GM19463 (cell line): Measurements from ENCODE around the gene GBE1.

ENCODE experiments used
- ATAC-seq: cut with Tn5 transposase; IDR thresholded peaks from one replicate; pipeline ENCODE4 v1.9.1; 2021; ENCODE audit warnings: mild to moderate bottlenecking, moderate library complexity; ENCODE audit not compliant: unreplicated experiment

Gene GBE1

DNA sequence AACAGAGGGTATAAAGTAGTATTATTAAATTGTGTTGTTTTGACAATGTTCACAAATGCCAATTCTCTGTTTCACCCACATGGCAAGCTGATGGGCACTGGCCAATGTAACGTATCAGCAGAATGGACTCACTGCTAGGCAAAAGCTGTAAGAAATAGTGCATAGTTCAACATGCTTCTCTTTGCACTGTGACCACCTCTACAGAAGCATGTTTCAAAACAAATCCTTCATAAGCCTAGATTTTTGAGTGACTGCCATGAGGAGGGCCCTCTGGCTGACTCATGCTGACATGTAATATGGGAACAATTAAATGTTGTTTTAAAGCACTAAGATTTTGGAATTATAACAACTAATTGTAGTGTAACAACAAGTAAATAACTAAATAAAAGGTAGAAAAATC is 3.2 kb downstream of the GBE1 start:
- ATAC-seq, result no peak

DNA sequence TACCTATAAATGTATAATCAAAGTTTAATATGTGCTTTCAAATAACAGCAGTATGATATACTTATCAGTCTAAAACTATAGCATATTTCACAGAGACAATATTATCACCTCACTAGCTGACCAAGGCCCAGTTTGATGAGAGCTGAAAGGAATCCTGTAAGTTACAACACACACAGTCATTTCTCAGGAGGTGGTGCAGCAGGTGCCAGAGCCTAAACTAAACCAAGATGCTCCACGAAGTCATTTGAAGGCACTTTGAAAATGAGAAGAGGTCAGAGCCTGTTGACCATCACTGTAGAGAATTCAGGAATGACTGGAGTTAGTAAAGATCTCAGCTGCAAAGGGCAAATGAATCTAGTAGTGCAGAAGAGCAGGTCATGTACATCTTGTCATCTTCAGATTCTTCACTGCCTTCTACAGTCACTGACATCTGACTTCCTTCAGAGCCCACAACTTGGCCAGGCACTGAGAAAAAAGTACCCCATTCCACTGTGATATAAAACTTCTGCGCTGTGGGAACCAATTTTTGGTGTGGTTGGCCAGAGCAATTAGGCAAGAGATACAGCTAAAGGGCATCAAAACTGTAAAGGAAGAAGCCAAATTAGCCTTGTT is 7.9 kb downstream of the GBE1 start:
- peak; percentile 41 for ATAC-seq

DNA sequence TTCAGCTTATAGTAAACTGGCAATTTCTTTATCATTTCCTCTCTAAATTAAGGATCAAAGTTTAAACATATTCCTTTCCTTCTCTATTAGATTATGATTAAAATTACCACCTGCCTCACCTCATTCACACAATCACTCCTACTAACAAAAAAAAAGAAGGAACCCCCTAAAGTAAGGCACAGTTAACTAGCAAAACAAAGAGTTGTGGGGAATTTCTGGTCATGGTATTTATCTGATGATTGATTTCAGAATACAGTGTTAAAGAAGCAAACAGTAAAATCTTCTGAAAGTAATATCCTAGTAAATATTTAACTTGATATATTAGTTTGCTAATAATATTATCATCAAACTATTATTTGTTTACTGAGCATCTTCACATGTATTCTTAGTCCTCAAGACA is 8.8 kb downstream of the GBE1 start:
- peak; percentile 55 for ATAC-seq

DNA sequence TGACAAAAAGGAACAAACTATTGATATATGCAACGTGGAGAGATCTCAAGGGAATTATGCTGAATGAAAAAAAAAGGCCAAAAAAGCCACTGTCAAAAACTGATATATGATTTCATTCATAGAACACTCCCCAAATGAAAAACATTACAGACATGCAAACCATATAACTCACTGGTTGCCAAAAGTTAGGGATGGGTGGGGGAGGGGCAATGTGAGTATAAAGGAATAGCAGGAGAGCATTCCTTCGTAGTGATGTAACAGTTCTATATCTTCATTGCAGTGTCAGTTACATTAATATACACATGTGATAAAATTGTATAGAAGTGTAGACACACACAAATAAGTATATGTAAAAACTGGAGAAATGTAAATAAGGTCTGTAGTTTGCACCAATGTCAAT is 12.2 kb downstream of the GBE1 start:
- ATAC-seq, result no peak

DNA sequence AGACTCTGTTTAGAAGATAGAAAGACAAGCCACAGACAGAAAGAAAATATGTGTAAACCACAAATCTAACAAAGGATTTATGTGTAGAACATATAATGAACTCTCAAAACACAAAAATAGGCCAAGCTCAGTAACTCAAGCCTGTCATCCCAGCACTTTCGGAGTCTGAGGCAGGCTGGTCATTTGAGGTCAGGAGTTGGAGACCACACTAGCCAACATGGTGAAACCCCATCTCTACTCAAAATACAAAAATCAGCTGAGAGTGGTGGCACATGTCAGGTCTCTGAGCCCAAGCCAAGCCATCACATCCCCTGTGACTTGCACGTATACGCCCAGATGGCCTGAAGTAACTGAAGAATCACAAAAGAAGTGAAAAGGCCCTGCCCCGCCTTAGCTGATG is 14.2 kb downstream of the GBE1 start:
- ATAC-seq, result peak; percentile 67

DNA sequence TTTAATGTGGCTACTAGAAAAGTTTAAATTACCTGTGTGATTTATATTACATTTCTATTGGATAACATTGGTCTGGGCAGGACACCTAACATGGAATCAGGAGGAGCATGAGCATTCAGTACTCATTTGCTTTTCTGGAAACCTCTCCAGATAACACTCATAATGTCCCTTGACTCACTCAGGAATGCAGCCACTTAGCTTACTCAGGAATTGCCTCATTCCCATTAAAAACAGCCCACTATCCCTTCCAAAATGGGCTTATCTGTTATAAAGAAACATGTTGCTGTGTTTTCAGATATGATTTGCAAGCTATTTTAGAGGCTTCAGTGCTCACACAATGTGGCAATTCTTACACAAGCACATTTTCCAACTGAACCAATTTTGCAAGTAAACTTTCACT is 17.1 kb downstream of the GBE1 start:
- ATAC-seq, result no peak

DNA sequence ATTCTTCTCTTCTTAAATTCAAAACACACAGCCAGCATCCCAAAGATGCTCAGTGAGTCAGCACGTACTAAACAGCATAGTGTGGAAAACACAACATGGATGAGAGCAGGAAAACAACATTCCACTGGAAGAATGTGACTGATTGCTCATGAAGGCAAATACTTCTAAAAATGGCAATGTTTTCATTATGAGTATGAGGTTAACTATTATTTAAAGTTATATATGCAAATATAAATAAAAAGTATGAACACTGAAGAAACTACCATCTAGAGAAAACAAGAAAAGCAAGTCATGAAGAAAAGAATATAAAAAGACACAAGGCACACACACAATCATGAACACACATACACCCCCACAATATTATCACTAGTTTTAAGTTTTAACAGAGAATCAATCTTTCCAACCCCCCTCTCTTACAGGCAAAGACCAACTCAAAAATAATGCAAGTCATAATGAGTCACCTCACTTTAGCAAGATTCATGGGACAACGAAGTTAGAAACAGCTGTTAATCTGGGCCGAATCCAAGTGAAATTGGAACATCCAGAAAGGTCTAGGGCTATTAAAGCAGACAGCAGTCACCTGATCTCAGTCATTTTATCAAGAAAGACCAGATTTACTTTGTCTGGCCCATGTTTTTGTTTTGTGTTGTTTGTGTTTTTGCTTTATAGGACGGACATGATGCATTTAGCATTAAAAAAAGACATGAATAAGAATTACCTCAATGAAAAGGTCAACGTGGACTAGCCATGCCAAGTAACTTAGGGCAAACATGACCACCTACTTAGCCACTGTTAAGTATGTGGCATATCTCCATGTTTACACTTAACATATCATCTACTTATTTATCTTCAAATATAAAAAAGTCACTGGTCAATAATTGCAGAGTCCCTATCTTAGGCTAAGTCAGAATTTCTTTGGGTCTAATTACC is 18.1 kb downstream of the GBE1 start:
- ATAC-seq, result no peak

DNA sequence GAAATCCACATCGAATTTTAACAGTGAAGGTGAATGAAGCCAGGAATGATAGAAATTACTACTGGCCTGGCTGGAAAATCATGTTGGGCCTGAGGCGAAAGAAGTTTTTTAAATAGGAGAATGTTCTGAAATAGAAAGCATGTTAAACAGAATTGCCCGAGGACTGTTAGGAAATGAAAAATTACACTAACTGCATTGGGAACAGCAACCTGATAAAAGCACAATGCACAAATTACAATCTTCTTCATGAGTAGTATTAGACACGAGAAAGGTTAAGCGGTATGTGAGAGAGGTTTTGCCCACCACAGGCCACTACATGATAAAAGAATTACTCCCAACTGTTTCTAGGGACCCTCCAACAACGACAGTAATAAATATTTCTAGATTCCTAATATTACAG is 18.9 kb downstream of the GBE1 start:
- ATAC-seq, result no peak

DNA sequence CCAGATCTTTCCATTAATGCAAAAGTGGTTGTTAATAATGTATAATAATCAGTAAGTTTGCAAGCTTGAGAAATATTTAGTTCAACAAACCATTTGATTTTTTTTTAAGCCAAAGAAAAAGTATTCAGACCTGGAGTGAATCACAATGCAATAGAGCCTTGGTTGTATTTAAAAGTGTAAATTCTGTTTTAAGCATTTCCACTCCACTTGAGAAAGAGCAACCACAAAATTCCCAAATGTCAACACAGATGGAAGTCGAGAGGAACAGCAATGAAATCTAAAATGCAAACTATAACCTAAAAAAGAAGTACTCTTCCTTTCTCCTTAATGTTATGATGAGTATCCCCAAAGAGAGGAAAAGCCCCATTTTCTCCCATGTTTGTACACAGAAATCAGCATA is 20.2 kb downstream of the GBE1 start:
- no peak for ATAC-seq

DNA sequence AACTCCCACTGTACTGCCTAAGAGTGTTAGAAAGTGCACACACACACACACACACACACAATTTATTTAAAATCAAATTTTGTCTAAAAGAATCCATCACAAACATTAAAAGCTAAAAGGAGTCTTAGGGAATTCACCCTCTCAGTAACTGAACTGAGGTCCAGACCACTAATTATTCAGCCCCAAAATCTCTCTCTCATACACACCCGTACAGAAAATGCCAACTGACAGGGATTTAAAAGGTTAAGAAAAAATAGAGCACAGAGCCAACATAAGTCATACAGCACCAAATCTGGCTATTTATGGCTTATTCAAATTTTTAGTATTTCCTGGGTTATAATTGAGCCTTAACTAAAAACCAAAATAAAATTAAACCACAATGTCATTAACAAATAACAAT is 20.7 kb downstream of the GBE1 start:
- ATAC-seq, result no peak

DNA sequence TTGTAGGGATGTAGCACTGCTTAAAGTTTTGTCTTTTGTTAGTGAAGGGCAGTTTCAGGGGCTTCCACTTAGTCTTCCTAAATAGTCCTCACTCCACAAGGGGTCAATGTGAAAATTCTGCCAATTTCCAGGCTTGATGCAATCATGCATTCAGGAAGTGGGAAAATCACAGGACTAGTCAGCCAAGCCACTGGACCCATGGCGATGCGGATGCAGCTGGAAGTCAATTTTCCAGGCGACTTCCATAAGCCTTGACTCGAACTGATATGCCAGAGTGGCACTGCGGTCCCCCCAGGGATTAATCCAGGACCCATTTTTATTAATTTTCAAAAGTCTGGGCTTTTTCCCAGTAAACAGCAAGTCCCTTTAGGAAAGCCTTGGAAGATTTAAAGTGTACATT is 26.1 kb downstream of the GBE1 start:
- ATAC-seq, result no peak

DNA sequence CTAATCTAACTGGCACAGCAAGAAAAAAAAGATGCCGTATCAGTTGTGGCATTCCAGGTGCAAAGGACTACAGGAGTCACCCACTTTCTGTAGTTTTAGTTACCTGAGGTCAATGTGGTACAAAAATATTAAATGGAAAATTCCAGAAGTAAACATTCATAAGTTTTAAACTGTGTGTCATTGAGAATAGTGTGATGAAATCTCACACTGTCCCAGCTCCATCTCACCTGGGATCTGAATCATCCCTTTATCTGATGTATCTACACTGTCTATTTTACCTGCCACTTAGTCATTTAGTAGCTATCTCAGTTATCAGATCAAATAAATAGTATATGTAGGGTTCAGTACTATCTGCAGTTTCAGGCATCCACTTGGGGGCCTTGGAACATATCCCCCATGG is 26.7 kb downstream of the GBE1 start:
- no peak for ATAC-seq

DNA sequence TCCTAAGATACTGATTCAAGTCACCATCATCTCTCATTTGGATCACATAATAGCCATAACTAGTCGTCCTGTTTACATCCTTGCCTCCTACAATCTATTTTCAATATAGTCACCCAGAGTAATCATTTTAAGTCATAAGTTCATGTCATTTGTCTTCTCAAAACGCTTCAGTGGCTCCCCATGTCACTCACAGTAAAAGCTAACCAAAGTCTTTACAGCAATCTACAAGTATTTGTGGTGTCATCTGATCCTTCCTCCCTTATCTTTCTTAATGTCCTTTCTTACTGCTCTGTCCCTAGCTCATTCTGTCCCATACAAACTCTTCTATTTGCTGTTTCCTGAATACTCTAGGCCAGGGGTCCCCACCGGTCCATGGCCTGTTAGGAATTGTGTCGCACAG is 28.8 kb downstream of the GBE1 start:
- no peak for ATAC-seq

DNA sequence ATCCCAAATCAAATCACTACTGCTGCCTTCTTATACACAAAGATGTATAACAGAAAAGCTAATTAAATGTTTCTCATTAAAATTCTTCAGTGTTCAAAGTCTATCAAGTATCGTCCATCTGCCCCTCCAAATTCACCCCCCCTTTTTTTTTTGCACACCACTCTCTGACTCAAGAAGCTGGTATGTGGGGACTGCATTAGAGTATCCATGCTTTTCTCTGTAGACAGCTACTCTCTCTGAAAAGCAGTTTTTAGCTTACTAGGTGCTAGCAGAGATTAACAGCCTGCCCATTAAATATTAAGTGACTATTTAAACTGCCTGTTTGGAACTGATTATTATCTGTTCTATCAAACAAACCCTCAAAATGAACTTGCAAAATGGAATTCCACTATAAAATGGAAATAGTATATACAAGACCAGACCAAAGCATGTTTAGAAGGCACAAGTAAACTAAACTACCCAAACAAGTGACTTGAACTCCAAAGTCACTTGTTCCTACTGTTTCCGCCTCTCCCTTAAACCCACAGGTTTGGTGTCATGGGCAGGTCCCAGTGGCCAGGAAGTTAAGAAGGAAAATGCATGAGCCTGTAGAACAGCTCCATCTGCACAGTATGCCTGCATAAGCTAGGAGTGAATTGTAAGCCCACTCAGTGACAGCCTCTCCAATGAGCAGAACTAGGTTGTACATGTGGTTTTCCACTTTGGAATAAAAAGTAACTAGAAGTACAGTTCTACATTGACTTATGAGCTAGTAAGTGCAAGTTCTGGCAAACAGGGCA is 32.5 kb downstream of the GBE1 start:
- ATAC-seq, result no peak

DNA sequence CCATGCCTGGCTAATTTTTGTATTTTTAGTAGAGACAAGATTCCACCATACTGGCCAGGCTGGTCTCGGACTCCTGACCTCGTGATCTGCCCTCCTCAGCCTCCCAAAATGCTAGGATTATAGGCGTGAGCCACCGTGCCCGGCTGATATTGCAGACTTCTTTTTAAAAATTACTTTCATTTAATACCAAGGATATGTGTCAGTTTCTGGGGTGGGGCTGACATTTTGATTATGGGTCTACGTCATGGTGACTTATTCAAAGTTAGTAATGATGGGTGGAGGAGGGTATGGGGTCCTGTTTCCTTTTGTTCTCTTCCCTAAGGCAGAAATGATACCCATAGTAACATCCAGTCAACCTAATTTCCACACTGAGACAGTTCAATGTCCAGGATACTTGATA is 34.7 kb downstream of the GBE1 start:
- no peak for ATAC-seq

DNA sequence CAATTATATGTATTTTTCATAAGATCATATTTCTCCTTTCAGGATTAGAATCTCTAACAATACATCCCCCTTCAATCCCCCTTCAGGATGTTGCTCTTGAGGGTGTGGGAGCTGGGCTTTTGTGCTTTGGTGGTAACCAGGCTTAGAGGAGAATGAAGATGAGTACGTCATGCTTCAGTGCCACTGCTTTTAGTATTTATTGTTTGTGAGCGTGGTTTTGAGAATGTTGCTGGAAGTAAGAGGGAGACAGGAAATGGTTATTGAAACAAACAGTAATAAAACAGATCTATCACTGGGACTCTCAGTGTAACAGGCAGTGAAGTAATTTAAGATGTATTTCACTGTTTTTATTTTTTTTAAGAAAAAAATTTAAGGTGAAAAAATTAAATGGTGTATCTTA is 35.3 kb downstream of the GBE1 start:
- no peak for ATAC-seq

DNA sequence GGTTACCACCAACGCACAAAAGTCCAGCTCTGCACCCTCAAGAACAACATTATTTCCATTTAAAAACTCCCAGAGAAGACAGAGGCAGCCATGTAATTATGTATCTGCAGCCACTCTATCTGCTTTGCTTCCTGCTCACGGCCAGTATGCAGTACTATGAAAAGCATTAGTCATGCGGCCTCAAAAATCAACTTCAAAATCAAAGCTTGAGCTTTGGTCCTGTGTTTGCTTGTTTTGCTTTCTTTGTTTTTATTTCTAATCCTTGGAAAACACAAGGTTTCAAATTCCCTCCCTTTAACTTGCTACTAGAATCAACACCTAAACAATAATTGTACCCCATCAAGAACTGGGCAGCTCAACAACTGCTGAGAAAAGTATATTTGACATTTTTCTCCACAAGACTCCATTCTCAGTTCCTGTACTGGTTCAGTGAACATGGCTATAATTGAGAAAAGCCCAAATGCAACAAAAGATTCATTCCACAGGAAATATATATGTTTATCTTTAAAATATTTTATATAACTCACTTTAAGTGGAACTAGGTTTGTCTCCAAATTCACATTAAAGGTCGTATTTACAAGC is 37.6 kb downstream of the GBE1 start:
- no peak for ATAC-seq

DNA sequence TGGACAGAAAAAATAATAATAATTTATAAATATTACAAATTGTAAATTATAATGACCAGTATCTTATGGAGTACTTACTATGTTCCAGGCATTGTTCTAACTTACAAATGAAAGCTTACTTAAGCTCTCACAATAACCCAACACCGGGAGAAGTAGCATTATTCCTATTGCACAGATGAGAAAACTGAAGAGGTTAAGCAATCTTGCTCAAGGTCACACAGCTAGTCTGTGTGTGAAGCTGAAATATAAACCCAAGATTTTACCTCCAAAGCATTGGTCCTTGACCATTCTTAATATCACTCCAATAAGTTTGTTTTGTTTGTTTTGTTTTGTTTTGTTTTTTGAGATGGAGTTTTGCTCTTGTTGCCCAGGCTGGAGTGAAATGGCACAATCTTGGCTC is 43.1 kb downstream of the GBE1 start:
- ATAC-seq, result no peak

DNA sequence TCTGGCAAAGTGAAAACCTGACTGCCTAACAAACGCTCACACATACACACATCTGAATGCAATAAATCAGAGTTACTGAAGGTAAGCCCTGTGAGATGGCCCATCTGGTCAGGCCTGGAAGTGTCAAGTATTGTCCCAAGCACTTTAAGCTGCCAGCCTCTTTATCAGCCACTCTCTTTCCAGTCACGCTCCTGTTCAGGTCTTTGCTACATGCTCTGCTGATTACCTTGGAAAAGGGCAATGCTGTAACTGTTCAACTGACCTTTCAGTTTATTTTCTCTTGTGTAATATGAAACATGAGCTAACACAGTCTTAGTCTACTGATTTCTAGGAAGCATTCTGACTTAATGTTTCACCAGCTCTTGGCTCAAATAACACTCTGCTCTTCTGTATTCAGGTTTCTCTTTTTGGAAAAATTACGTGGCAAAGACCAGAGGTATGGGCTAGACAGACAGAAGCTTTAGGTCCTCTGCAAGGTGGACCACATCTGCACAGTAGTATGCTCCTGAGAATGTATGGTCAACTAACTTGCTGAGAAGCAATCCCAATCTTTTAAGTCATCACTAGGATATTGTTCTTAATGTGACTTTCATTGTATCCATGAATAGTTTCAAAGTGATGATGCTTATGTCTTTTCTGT is 44.5 kb downstream of the GBE1 start:
- no peak for ATAC-seq

DNA sequence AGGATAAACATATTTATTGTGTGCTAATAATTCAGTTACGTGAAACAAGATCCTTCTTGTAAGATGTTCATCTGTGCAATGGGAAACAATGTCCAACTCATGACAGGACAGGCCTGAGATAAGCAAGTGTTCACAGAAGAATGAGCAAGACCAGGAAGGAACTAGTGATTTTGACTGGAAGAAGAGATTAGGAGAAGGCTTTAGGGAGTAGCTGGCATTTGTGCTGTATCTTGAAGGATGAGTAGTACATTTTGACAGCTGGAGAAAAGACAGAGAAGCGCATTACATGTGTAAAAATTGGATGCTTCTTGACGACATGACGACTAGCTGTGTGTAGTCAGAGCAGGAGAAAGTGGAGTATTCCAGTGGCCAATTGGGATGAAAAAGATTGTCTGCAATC is 48.4 kb downstream of the GBE1 start:
- no peak for ATAC-seq

DNA sequence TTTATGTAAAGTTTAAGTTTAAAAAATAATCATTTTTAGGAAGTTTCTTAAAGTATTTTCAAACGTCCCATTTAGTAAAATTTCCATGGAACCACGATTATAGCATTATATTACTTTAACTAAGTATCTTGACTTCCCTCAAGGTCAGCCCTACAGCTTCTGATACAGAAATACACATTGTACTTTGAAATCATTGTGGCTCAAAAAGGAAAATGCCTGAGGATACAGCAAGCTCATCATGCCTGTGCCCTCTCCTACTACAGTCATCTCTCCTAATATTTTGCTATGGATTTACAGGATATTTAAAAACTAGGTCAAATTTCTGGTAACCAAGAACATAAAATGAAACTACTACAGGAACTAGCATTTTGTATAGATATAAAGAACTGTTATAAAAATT is 51.8 kb downstream of the GBE1 start:
- no peak for ATAC-seq
